Keratinocyte (primary cell): ENCODE results near the gene KATNBL1.

Experiments
- CTCF ChIP-seq, 3 experiments: IDR thresholded peaks in 1 of 3; conservative IDR thresholded peaks in 1 of 3; optimal IDR thresholded peaks in 1 of 3; 2 replicates in 2 of 3; 3 replicates in 1 of 3; pipeline versions ENCODE3 to v1.5.1; 2011; ENCODE audit warnings: low read length in 3 of 3, mild to moderate bottlenecking in 3 of 3, moderate library complexity in 2 of 3, control low read depth in 1 of 3, inconsistent platforms in 1 of 3; ENCODE audit not compliant: insufficient read depth in 2 of 3; ENCODE audit errors: extremely low read depth in 1 of 3
- EZH2 ChIP-seq: IDR thresholded peaks from one replicate; pipeline ENCODE4 v1.6.1; 2012; ENCODE audit warnings: inconsistent platforms, mild to moderate bottlenecking, low read length, moderate library complexity

- no peak for TF ChIP-seq CTCF (optimal IDR thresholded peaks at IDR 0.05 in 1 of 3, IDR thresholded peaks at IDR 0.05 in 1 of 3, conservative IDR thresholded peaks at IDR 0.05 in 1 of 3; ENCODE audit: extremely low read depth in 1 of 3, insufficient read depth in 2 of 3, low read length in 3 of 3)
- TF ChIP-seq EZH2 = no peak
These were observed 108.3 kb downstream of the KATNBL1 start, which contains the start of the genes EMC7 and PGBD4 for GRCh38 chr15:34101366-34102174.
